ENCODE results near the gene IQSEC1.

IQSEC1 gene

GRCh38 chr3:12981306-12982275, 91.6 kb downstream of the IQSEC1 start:
- no peak for DNase-seq

- DNase-seq: no peak
Measured at GRCh38 chr3:12980596-12981290, 92.5 kb downstream of the IQSEC1 start.

GRCh38 chr3:12979947-12980487, 93.2 kb downstream of the IQSEC1 start:
- DNase-seq: no peak

GRCh38 chr3:12979151-12979946, 93.9 kb downstream of the IQSEC1 start:
- DNase-seq: no peak

- DNase-seq: no peak
Measured at GRCh38 chr3:12978682-12979081, 94.5 kb downstream of the IQSEC1 start.

GRCh38 chr3:12977117-12977808, 96.0 kb downstream of the IQSEC1 start:
- DNase-seq: no peak

- DNase-seq: no peak
Measured at GRCh38 chr3:12975748-12976522, 97.3 kb downstream of the IQSEC1 start.

- DNase-seq: no peak
Measured at GRCh38 chr3:12974819-12975218, 98.4 kb downstream of the IQSEC1 start.

GRCh38 chr3:12974334-12974733, 98.9 kb downstream of the IQSEC1 start:
- DNase-seq: no peak

GRCh38 chr3:12973827-12974226, 99.4 kb downstream of the IQSEC1 start:
- DNase-seq: no peak

GRCh38 chr3:12972781-12973702, 100.2 kb downstream of the IQSEC1 start:
- no peak for DNase-seq

GRCh38 chr3:12972043-12972442, 101.2 kb downstream of the IQSEC1 start:
- DNase-seq: no peak

- no peak for DNase-seq
Measured at GRCh38 chr3:12970684-12971083, 102.5 kb downstream of the IQSEC1 start.

- DNase-seq: no peak
Measured at GRCh38 chr3:12969486-12969885, 103.7 kb downstream of the IQSEC1 start.

- DNase-seq: no peak
Measured at GRCh38 chr3:12968541-12968940, 104.7 kb downstream of the IQSEC1 start.

GRCh38 chr3:12967606-12968351, 105.5 kb downstream of the IQSEC1 start:
- DNase-seq: peak; percentile 93

GRCh38 chr3:12966847-12967605, 106.2 kb downstream of the IQSEC1 start:
- no peak for DNase-seq

GRCh38 chr3:12965999-12966846, 107.0 kb downstream of the IQSEC1 start:
- DNase-seq: no peak

Data from CD4-positive, alpha-beta T cell treated with Interleukin-10 for 1 hour (primary cell).